ENCODE results near the gene BLOC1S4. TPM values are rescaled to one million over a fixed set of nuclear protein-coding genes. Genes with fewer than 3 reads are reported as not detected.

The BLOC1S4 gene
- polyA plus RNA-seq, 6 donors from 2014 or later, result 70.2 to 93.2 (median 79.6) TPM

DNA sequence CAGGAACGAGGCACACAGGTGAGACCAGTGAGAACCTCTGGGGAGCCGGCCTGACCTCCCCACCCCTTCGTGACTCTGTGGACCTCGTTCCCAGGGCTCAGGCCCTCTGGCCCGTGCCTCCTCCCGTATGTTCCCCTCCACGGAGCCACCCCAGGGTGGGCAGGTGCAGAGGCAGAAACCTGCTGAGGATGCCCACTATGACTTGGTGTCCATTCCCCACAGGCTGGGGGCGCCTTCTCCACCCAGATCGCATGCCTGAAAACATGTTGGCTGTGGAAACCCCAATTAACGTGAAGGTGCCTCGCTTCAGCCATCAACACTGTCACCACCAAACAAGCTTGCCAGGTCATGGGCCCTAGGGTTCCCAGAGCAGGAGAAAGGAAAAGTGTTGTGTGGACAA lies 27.0 kb downstream of the BLOC1S4 start:
- no peak for DNase-seq
- Mint-ChIP-seq H3K4me1 (no peaks in the 10 kb centered on the region), H3K36me3 (no peaks in the 10 kb centered on the region), H3K27ac (no peak overlapping the region), H3K4me3 (no peak overlapping the region), H3K27me3 (peaks cover 7 to 50% (median 23%) of the 10 kb centered on the region in 3 donors), H3K9me3 (peaks cover 0 to 10% (median 6%) of the 10 kb centered on the region in 7 donors)
- ATAC-seq (ENCODE audit: low read depth in 2 of 2), result no peak

DNA sequence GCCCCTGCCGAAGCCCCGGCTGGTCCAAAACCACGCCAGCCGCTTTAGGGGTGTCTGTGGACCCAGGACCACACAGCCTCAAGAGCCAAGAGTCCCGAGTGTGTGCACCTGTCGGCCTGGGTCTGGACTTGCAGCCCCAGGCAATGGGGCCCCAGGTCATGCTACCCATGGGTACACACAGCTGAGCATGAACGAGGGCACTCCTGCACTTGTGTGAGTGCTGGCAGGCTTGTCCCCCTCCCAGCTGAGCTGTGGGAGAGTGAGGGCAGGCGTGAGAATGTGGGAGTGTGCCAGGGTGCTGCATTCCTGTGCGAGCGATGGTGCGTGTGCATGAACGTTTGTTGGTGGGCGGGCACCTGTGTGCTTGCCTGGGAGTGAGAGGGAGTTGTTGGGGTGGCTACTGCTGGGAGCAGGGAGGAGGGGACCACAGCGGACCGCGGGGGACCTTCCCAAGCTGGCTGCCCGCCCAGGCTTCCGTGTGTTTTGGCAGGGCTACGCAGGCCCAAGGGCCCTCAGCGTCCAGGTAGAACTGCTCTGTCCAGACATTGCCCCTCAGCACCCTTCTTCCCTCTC lies 30.8 kb downstream of the BLOC1S4 start:
- no peak for ATAC-seq (ENCODE audit: low read depth in 2 of 2)

DNA sequence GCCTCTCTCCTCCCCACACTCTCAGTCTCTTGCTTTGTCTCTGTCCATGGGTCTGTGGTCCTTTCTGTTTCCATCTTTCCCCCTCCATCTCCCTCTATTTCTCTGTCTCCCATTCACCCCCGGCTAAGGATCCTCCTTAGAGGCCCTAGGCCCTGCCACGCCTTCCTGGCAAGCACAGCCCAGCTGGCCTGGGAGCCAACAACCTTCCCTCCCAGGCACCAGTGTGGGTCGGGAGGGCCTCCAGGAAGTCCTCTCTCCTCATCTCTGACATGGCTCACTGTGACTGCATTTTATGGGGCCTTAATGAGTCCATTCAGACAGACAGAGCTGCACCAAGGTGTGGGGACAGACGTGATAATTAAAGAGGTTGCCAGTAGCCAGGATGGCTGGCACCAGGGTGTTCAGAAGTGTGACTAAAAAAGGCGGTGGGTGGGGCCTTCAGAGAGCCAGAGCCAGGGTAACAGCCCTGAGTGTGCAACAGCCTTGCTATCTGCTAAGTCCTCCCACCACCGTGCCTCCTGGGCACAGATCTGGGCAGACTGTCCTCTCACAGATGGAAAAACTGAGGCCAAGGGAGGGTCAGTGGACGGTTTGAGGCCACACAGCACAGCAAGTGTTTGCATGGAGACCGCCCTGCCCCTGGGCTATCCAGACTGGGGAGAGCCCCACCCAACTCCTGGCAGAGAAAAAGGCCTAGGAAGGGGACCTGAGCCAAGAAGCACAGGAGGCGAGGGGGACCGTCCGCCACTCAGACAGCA lies 31.5 kb downstream of the BLOC1S4 start:
- peaks cover 0 to 2% (median 0%) of the 10 kb centered on the region in 7 donors for H3K9me3 Mint-ChIP-seq
- H3K27me3 Mint-ChIP-seq, result peaks cover under 1 to 36% (median 23%) of the 10 kb centered on the region in 3 donors
- H3K4me3 Mint-ChIP-seq, result no peak overlapping the region
- H3K4me1 Mint-ChIP-seq, result no peaks in the 10 kb centered on the region
- no peak for ATAC-seq (ENCODE audit: low read depth in 2 of 2)
- no peaks in the 10 kb centered on the region for H3K36me3 Mint-ChIP-seq
- H3K27ac Mint-ChIP-seq, result no peak overlapping the region
- no peak for DNase-seq

More for the DNA sequence above, 30.8 kb downstream of the BLOC1S4 start:
- H3K4me3 Mint-ChIP-seq, result no peak overlapping the region
- no peaks in the 10 kb centered on the region for H3K4me1 Mint-ChIP-seq
- H3K27me3 Mint-ChIP-seq, result peaks cover 4 to 36% (median 23%) of the 10 kb centered on the region in 3 donors
- H3K36me3 Mint-ChIP-seq, result no peaks in the 10 kb centered on the region
- DNase-seq, result no peak
- H3K27ac Mint-ChIP-seq, result no peak overlapping the region
- peaks cover 0 to 2% (median 0%) of the 10 kb centered on the region in 7 donors for H3K9me3 Mint-ChIP-seq

DNA sequence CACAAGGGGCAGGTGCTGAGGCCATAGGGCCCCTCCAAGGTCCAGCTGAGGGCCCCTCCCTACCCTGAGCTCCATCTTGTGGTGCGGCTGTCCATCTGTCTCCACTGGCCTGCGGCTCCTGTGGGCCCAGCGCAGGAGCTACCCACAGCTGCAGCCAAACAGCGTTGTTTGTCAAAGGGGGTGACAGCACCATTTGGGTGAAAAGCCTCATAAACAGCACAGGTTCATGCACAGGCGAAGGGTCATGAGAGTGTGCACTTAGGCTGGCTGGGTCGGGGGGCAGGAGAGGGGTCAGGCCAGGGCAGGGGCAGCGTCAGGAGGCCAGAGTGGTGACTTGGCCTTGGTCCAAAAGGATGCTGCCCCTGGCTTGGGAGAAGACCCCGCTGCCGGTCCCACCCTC lies 32.3 kb downstream of the BLOC1S4 start:
- DNase-seq, result no peak
- no peak overlapping the region for H3K4me3 Mint-ChIP-seq
- H3K9me3 Mint-ChIP-seq, result peaks cover 0 to 2% (median 0%) of the 10 kb centered on the region in 7 donors
- no peaks in the 10 kb centered on the region for H3K4me1 Mint-ChIP-seq
- H3K27ac Mint-ChIP-seq, result no peak overlapping the region
- H3K36me3 Mint-ChIP-seq, result no peaks in the 10 kb centered on the region
- peaks cover 0 to 31% (median 20%) of the 10 kb centered on the region in 3 donors for H3K27me3 Mint-ChIP-seq
- no peak for ATAC-seq (ENCODE audit: low read depth in 2 of 2)

DNA sequence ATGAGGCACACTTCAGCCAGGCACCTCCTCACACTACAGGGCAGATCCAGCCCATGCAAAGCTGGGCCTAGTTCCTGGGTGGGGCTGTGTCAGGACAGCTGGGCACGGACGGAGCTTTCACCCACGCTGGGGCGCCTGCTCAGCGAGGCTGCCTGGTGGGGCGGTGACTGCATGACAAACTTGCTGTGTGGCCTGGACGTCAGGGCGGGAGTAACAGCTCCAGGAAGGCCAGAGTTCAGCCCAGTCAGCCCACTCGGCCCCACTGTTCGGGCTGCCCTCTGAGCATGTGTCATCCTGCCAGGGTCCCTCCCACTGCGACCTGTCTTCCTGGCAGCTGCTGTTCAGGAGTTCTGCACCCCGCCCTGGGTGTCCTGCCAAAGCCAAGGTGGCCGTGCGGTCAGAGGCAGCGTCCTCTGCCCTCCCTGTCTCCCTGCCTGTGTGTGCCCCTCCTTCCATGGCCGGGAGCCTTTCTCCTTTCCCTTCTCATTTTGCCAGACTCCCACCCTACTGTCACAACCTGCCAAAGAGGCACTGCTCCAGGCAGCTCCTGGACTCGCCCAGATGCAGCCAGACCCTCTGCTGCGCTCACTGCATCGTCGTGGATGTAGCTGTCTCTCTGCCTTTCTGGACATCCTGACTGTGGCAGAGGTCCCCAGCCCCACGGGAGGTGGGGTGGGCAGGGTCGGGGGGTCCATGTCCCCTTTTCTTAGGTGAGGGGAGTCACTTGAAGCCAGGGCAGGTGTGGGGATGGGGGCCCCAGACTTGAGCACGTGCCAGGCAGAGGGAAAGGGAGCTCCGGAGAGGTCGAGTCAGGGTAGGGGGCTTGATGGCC lies 33.6 kb downstream of the BLOC1S4 start:
- no peaks in the 10 kb centered on the region for H3K4me1 Mint-ChIP-seq
- peaks cover 0 to 2% (median 0%) of the 10 kb centered on the region in 7 donors for H3K9me3 Mint-ChIP-seq
- no peak overlapping the region for H3K27ac Mint-ChIP-seq
- no peak for DNase-seq
- no peak for ATAC-seq (ENCODE audit: low read depth in 2 of 2)
- H3K27me3 Mint-ChIP-seq, result peaks cover 0 to 26% (median 8%) of the 10 kb centered on the region in 3 donors
- no peak overlapping the region for H3K4me3 Mint-ChIP-seq
- H3K36me3 Mint-ChIP-seq, result no peaks in the 10 kb centered on the region

DNA sequence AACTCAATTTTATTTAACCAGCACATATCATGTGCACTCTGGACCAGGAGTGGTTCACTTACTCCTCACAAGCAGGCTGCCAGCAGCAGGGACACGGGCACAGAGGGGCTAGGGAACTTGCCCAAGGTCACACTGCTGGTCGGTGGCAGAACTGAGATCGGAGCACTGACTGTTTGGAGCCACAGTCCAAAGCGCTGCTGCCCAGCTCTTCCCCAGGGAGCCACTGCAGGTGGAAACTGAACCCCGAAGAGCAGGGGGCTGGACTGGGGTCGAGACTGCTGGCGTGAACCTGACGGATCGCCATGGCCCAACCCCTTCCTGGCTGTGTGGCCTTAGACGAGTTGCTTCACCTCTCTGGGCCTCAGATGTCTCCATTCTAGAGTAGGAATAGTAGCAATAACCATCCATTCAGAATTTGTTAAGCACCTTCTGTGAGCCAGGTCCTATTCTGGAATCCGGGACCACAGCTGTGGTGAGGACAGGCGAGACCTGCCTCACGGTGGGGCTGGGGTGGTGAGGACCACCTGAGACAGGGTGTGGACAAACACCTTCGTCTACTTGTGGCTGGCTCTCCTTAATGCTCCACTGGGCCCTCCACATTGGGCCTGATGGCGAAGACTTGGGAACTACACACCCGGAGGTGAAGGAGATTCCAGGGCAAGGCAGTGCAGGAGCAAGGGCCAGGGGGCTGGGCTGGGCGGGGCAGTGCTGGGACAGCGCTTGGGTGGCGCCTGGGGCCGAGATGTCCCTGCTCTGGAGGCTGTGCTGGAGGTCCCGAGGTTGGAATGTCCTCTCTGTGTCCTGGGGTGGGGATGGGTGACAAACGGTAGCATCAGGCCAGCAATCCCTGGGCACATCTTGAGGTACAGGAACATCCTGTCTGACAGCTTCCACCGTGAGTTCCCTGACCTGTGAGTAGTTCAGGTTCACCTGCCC lies 34.6 kb downstream of the BLOC1S4 start:
- Mint-ChIP-seq H3K4me3 (no peak overlapping the region), H3K4me1 (no peaks in the 10 kb centered on the region), H3K36me3 (no peaks in the 10 kb centered on the region), H3K27me3 (peaks cover 0 to 19% (median 0%) of the 10 kb centered on the region in 3 donors), H3K27ac (peak overlapping the region in 1 of 6 donors; percentile 60), H3K9me3 (no peaks in the 10 kb centered on the region)
- ATAC-seq (ENCODE audit: low read depth in 2 of 2), result no peak
- no peak for DNase-seq

DNA sequence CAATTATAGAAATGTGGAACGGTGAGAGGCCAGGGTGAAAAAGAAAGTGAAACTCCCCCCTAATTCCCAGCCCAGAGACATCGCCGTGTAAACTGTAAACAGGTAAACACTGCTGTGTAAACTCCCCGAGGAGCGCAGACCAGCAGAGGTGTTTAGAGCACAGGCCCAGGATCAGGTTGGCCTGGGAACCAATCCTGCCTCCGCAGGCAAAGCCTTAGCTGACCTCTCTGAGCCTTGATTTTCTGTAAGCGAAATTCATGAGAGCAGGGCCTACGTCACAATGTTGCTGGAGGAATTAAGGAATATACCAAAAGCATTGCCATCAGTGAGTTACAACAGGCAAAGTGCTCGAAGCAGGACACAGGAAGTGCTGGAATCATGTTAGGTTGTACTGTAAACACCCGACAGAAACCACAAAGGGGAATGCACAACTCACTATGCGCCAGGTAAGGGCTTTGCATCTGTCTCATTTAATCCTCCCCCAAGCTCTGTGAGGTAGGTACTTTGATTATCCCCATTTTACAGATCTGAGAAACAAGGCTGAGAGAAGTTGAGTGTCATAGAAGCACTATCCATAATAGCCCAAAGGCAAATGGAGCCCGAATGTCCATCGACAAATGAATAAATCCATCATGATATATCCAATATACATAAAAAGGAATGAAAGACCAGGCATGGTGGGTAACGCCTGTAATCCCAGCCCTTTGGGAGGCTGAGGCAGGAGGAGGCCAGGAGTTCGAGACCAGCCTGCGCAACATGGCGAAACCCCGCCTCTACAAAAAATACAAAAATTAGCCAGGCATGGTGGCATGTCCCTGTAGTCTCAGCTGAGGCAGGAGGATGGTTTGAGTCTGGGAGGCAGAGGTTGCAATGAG lies 35.9 kb downstream of the BLOC1S4 start:
- ATAC-seq (ENCODE audit: low read depth in 2 of 2), result no peak
- no peak overlapping the region for H3K27ac Mint-ChIP-seq

DNA sequence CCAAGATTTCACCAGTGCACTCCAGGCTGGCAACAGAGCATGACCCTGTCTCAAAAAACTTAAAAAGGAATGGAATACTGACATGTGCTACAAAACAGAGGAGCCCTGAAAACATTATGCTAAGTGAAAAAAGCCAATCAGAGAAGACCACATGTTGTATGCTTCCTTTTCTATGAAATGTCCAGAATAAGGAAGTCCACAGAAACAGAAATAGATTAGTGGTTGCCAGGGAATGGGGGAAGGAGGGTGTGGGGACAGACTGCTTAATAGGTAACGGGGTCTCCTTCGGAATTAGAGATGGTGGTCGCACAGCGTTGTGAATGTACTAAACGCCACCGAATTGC lies 36.5 kb downstream of the BLOC1S4 start:
- Mint-ChIP-seq H3K9me3 (no peaks in the 10 kb centered on the region), H3K27me3 (peaks cover 0 to 8% (median 0%) of the 10 kb centered on the region in 3 donors), H3K4me3 (no peak overlapping the region), H3K4me1 (no peaks in the 10 kb centered on the region), H3K27ac (no peak overlapping the region), H3K36me3 (no peaks in the 10 kb centered on the region)
- ATAC-seq (ENCODE audit: low read depth in 2 of 2), result no peak
- DNase-seq, result no peak

More for the DNA sequence above, 35.9 kb downstream of the BLOC1S4 start:
- DNase-seq, result no peak
- Mint-ChIP-seq H3K4me3 (no peak overlapping the region), H3K9me3 (no peaks in the 10 kb centered on the region), H3K4me1 (no peaks in the 10 kb centered on the region), H3K27me3 (peaks cover 0 to 14% (median 0%) of the 10 kb centered on the region in 3 donors), H3K36me3 (no peaks in the 10 kb centered on the region)

DNA sequence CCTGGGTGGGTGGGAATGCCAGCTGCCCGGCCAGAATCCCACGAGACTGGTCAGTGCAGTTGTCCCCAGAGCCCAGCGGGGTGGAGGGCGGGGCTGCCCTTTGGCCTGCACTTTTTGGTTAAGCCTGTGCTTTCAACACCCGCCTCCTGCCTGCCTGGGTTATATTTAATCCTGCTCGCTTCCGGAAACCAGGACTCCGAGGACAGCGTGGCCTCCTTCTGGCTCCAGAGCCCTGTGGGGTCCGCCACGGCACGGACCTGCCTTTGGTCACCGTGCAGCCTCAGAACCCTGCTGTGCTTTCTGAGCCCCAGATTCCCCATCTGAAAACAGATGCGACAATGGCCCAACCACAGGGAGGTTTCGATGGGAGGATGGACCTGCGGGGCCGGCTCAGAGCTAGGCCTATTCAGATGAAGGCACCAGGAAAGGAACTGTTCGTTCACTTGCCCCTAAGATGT lies 37.2 kb downstream of the BLOC1S4 start:
- Mint-ChIP-seq H3K27me3 (peaks cover 0 to 7% (median 0%) of the 10 kb centered on the region in 3 donors), H3K4me1 (no peaks in the 10 kb centered on the region), H3K27ac (no peak overlapping the region), H3K9me3 (no peaks in the 10 kb centered on the region), H3K4me3 (no peak overlapping the region), H3K36me3 (no peaks in the 10 kb centered on the region)
- no peak for ATAC-seq (ENCODE audit: low read depth in 2 of 2)
- DNase-seq, result no peak

DNA sequence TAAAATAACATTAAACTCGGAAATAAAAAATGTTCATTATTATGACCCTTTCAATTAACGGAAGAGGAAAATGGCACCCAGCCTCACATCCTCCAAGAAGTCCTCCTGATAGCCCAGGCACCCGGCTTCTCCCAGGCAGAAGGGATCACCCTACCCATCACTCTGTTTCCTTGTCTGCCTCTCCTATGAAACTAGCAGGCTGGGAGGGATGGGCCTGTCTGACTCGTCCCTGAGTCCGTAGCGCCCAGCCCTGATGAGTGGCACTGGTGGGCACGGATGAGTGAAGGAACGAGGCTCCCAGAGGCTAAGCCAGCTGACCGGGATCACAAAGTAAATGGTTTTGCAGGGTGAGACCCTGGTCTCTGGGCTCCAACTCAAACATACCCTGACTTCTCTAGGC lies 37.9 kb downstream of the BLOC1S4 start:
- H3K36me3 Mint-ChIP-seq, result no peaks in the 10 kb centered on the region
- H3K4me1 Mint-ChIP-seq, result no peaks in the 10 kb centered on the region
- ATAC-seq (ENCODE audit: low read depth in 2 of 2), result no peak
- peaks cover 0 to 7% (median 0%) of the 10 kb centered on the region in 3 donors for H3K27me3 Mint-ChIP-seq
- no peak overlapping the region for H3K27ac Mint-ChIP-seq
- H3K9me3 Mint-ChIP-seq, result no peaks in the 10 kb centered on the region
- no peak overlapping the region for H3K4me3 Mint-ChIP-seq
- DNase-seq, result no peak

DNA sequence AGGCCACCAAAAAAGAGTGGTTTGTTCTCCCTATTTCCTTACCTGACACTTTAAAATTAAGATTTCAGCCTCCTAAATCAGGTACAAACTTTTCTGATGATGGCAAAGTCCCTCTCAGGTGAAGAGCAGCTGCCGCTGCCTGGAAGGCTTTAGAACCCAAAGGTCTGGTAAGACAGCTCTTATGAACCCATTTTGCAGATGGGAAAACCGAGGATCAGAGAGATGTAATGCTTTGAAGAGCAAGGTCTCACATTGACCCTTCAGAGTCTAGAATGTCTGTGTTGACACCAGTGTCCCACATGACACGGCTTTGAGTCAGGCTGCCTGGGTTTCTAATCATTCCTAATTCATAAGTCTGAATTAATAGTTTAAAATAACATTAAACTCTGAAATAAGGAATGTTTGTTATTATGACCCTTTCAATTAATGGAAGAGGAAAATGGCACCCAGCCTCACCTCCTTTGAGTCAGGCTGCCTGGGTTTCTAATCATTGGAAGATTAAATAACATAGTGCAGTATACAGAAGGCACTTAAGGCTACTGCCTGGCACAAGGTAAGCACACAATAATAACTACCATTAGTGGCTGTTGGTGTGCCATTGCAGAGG lies 38.6 kb downstream of the BLOC1S4 start:
- Mint-ChIP-seq H3K4me3 (no peak overlapping the region), H3K4me1 (no peaks in the 10 kb centered on the region), H3K27ac (no peak overlapping the region), H3K36me3 (no peaks in the 10 kb centered on the region), H3K27me3 (peaks cover 0 to 4% (median 0%) of the 10 kb centered on the region in 3 donors), H3K9me3 (no peaks in the 10 kb centered on the region)
- DNase-seq (no peak), ATAC-seq (ENCODE audit: low read depth in 2 of 2) (no peak)
